ENCODE data around the gene CHRNB2.

The CHRNB2 gene

DNA sequence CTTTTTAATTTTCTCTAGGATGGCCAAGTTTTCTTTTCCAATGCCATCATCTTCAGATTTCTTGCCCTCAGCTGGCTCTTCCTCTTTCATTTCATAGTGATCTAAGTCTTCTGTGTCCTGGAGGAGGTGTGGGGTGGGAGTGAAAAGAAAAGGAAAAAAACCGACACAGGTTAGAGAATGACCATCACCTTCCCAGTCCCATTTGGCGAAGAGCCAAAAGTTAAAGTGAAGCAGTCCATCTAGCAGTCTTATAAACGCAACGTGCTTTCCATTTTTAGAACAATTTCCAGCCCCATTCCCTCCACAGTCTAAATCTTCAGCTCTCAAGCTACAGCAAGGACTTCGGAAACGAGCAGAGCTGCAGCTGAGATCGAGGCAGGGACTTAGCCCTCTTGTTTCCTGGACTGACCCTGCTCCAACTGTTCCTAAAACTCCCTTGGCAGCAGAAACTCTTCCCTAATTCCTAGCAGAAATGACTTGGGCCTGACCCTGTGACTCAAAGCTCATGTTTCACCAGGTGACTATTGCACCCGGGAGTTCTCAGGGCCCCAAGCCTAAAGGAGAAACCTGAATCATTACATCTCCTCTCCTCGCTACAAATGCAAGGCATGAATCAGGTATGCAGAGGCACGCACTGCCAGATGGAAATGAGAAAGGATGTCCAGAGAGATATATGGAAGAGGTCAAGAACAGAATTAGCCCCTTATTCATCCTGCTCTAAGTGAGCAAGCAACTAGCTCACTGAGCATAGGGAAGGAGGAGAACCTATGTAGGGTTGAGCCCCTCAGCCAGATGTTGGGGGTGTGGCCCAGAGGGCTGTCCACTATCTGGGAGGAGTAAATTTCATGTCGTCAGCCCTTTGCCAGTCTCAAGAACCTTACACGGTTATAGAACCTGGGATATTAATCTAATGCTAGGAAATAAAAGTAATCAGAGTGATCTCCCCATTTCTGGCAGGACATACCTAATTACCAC is 14.2 kb upstream of the CHRNB2 start:
- no peak for DNase-seq (ENCODE audit: low spot score)

DNA sequence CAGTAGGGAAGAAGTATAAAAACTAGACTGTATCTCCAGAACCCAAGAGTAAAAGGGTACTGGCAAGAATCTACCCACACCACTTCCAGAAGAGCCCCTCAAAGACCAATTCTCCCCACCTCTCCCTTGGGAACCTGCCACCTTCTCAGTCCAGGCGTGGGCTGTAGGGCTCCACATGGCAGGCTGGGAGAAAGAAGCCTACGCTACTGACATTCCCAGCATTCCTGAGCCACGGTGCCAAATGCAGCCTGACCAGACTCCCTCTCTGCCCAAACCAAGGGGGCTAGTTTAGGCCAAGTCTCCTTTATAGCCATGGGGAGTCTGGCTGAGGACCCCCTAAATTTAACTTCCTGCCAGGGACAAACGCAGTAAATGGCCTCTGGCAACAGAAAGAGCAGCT is 11.2 kb upstream of the CHRNB2 start:
- DNase-seq (ENCODE audit: low spot score) = no peak

DNA sequence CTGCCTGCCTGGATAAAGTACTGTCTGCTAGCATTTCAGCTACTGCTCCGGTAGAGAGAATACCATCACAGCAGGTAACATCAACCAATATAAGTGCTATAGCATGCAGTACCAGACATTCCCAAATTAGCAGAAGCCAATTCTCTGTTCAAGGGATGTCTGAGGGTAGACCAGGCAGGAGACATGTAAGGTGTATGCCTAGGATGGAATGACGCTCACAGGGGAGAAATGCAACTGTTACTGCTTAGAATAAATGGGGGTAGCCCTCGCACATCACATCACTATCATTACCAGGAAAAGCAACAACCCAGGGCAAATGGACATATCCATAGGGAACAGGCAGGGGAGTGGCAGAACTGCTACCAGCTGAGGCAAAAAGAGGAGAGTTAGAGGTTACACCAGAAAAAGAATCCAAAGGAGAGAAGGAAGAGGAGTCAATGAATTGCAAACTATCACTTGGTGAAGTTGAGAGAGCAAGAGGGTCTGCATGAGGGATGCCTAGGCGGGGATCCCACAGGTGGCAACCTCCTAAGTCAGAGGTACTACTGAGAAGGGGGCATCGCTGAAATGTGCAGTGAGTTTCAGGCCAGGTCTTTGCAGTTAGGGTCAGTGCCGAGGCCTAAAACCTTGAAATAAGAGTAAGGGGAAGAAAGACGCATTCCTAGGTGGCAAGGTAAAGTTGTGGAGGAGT is 10.2 kb upstream of the CHRNB2 start:
- no peak for DNase-seq (ENCODE audit: low spot score)

DNA sequence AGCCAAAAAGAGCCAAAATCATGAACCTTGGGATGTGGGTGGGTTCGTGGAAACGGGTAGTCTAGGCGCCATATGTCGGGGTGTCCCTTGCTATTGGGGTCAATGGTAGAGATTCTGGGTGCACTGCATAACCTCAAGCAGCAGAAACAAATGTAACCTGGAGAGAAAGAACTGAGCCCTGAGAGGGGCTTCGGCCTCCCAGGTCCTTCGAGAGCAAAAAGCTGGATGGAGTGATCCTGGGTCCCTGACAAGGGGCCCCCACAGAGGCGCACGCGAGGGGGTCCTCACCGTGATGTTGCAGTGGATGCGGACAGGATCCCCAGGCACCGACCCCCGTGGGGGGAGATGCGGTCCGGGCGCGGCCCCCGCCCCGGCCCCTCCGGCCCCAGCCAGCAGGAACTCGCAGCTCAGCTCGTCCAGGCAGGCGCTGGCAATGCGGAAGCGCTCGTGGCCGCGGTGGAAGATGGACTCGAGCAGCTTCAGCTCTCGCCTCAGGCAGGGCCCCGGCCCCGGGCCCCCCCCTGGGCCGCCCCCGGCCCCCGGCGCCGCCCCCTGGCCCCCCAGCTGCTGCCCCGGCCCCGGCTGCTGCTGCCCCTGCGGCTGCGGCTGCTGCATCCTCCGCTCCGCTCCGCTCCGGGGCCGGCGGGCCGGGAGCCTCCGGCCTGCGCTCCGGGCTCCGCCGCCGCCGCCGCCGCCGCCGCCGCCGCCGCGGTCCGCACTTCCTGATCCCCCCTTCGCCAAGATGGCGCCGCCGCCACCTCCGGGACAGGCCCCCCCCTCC is 9.4 kb upstream of the CHRNB2 start, which contains the start of gene UBE2Q1:
UBE2Q1 (minus strand) TSS at position 724 of the 781 bp plus-strand sequence; CDS start at position 615, 109 bp downstream.
- no peak for DNase-seq (ENCODE audit: low spot score)

DNA sequence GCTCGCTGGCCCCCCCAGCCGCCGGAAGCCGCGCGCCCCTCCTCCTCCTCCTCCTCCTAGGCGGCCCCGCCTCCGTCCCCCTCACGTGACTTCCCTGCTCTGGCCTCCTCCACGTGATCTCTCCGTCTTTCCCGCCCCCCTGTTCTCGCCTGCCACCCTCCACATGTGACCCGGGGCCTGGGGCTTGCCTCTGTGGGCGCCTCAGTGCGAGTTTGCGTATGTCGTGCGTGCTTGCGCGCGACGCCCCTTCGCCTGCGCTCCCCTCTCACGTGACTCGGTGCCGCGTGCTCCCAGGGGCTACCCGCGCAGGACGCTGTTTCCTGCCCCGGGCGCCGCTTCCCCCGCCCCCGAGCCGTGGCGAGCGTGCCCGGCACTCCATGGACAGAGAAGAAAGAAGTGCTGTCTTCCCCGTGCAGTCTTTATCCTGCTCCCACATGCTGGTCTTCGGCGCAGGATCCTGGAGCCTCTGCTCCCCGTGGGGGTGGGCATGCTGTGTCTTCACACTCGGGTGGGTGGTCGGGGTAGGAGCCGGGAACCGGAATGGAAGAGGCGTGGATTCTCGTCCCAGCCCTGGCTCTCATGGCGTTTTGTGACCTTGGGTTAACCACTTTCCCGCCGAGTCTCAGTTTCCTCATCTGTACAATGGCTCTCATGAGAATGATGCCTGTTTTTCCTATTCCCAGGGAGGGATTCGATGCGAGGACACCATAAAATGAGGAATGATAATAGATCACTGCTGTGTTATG is 8.7 kb upstream of the CHRNB2 start:
- peak; percentile 99 for DNase-seq (ENCODE audit: low spot score)

DNA sequence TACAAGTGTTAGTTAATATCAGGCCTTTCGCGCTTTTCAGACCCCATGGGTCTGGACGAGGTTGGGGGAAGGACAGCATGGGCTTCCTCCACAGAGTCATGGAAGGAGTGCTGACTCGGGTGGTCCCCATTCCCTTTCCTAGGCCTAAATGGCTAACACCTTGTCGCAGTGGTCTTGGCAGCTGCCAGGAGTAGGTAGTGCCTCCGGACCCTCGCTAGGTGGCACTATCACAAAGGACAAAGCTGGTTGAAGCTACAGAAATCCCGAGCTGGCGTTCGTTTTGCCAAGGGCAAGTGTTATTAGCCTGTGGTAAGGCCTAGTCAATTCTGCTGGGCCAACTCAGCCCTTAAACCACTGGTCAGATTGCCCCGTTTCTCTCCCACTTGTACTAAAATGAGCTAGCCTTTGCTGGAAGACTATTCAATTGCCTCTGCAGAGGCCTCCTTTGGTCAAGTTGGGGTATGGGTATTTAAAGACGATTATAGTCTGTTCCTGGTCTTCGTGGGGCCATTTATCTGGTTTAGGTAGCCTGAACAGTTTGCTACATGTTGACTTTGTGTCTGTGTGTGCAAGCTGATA is 8.0 kb upstream of the CHRNB2 start:
- peak; percentile 92 for DNase-seq (ENCODE audit: low spot score)

DNA sequence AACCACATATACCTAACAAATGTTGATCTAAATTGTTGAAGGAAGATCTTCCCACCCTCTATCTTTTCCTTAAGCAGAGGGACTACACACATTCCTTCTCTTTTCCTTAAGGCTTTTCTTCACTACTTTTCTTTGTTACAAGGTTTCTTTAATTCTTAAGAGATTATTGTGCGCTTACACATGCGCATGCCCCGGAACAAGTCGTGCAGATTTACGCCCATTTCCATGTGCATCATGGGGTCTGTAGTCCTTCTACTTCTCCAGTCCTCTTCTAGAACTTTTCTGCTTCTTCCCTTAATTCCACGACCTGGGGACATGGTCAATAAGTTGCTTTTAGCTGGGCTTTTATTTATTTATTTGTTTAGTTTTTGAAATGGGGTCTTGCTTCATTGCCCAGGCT is 1.7 kb upstream of the CHRNB2 start:
- DNase-seq (ENCODE audit: low spot score) = no peak

DNA sequence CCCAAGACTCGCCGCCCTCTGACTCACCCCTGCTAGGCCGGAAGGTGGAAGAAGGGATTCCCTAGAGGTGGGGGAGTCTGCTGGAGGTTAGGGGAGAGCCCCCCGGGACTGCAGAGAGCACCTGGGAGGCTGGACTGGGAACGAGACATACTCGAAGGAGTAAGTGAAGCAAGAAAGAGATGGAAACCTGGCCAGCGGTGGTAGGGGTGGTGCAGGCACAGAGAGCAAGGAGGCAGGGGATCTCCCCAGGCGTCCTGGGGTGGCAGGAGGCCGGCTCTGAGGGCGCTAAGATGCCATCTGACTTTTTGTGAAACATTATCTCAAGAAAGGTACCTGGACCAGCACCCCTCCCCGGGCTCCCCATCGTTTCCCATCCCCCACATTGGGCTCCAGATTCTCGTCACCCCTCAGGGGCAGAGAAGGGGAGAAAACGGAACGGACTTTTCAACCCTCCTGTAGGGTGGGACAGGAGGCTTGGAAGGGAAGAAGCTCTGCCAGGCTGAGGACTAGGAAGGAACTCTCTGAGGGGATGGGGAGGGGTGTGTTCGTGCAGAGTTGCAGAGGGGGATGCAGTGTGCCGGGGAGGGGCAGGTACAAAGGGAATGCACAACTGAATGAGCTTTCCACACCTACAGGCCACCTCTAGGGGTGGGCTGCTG is 708 bp downstream of the CHRNB2 start:
- DNase-seq (ENCODE audit: low spot score) = no peak

DNA sequence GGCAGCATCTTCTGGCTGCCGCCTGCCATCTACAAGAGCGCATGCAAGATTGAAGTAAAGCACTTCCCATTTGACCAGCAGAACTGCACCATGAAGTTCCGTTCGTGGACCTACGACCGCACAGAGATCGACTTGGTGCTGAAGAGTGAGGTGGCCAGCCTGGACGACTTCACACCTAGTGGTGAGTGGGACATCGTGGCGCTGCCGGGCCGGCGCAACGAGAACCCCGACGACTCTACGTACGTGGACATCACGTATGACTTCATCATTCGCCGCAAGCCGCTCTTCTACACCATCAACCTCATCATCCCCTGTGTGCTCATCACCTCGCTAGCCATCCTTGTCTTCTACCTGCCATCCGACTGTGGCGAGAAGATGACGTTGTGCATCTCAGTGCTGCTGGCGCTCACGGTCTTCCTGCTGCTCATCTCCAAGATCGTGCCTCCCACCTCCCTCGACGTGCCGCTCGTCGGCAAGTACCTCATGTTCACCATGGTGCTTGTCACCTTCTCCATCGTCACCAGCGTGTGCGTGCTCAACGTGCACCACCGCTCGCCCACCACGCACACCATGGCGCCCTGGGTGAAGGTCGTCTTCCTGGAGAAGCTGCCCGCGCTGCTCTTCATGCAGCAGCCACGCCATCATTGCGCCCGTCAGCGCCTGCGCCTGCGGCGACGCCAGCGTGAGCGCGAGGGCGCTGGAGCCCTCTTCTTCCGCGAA is 3.8 kb downstream of the CHRNB2 start:
- DNase-seq (ENCODE audit: low spot score) = no peak

DNA sequence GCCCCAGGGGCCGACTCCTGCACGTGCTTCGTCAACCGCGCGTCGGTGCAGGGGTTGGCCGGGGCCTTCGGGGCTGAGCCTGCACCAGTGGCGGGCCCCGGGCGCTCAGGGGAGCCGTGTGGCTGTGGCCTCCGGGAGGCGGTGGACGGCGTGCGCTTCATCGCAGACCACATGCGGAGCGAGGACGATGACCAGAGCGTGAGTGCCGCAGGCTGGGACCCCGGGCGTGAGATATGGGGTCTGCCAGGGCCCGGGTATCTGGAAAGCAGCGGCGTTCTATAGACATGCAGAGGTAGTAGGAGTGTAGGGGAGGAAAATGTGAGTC is 4.3 kb downstream of the CHRNB2 start:
- no peak for DNase-seq (ENCODE audit: low spot score)

DNA sequence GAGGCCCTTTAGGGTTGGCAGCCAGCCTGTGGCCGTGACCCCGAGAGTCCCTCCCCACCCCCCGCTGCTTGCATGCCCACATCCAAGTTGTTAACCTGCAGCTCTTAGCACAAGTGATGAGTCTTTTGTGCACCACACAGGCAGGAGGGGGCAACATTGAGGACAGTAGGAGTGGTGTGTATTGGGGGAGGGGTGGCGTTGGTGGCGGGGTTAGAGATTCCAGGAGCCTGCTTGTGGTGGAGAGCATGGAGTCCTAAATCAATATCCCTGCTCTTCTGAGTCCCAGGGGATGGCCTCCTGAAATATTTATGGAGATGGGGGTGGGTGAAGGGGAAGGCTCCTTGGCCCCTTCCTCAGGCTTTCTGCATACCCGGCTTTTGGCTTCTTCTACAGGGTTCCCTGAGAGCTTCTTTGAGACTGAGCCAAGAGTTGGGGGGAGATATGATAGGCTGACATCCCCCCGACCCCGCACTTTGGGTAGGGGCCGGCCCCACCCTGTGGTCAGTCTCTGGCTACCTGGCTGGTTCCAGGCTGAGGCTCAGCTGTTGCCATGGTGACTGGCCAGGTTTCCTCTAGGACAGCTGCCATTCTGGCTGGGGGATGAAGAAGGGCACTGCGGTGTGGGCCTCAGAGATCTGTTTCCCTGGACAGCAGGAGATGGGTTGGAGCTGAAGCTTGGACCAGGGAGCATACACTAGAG is 5.0 kb downstream of the CHRNB2 start:
- DNase-seq (ENCODE audit: low spot score) = no peak

DNA sequence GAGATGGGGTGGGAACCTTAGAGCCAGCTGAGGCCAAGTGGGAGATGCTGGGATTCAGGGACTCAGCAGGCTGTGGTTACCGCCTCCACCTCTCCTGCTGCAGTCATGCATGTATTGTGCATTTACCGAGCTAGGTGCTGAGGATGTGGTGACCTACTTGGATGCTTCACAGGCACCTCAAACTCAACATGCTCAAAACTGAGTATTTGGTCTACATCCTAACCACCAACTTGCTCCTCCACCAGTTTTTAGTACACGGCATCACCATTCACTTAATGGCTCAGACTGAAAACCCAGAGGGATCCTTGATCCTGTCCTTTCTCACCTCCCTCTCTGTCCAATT is 5.6 kb downstream of the CHRNB2 start:
- peak; percentile 53 for DNase-seq (ENCODE audit: low spot score)

DNA sequence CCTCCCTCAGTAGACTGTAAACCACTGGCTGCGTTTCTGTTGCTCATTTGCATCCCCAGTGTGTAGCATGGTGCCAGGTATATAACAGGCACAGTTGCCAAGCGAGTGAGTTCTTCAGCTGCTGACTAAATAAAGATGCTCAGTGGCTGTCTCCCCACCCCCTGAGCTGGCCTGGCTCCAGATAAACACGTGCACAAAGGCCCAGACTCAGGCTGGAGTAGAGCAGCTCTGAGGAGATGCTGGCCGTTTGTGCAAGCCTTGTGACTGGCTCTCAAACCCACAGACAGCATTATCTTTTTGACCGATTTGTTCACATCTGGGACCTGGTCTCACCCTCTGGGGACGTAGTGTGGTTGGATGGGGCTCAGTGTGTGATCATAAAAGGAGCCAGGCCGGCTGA is 7.1 kb downstream of the CHRNB2 start:
- no peak for DNase-seq (ENCODE audit: low spot score)

DNA sequence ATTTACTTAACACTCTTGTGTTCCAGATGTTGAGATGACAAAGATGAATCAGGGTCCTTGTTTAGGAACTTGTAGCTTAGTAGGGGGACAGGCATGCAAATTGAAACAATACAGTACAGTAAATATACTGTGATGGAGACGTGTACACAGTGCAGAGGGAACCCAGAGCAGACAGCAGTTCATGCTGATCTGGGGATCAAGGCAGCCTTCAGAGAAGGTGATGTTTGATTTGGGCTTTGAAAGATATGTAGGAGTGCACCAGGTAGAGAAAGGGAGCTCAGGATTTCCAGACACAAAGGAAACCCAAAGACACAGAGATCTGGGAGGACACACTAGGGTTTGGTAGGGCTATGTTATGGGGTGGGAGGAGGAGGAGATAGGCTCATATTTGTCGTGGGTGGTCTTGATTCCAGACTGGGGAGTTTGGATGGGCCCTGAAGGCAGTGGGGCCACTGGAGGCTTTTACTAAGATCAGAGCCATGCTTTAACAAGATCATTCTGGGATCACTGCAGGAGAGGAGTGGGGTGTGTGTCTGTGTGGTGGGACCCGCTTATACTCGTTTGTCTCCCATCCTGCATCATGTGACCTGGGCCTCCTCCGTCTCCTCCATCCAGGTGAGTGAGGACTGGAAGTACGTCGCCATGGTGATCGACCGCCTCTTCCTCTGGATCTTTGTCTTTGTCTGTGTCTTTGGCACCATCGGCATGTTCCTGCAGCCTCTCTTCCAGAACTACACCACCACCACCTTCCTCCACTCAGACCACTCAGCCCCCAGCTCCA is 7.8 kb downstream of the CHRNB2 start:
- DNase-seq (ENCODE audit: low spot score) = peak; percentile 34

DNA sequence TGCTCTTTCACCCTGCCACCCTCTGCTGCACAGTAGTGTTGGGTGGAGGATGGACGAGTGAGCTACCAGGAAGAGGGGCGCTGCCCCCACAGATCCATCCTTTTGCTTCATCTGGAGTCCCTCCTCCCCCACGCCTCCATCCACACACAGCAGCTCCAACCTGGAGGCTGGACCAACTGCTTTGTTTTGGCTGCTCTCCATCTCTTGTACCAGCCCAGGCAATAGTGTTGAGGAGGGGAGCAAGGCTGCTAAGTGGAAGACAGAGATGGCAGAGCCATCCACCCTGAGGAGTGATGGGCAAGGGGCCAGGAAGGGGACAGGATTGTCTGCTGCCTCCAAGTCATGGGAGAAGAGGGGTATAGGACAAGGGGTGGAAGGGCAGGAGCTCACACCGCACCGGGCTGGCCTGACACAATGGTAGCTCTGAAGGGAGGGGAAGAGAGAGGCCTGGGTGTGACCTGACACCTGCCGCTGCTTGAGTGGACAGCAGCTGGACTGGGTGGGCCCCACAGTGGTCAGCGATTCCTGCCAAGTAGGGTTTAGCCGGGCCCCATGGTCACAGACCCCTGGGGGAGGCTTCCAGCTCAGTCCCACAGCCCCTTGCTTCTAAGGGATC is 8.5 kb downstream of the CHRNB2 start:
- DNase-seq (ENCODE audit: low spot score) = no peak

DNA sequence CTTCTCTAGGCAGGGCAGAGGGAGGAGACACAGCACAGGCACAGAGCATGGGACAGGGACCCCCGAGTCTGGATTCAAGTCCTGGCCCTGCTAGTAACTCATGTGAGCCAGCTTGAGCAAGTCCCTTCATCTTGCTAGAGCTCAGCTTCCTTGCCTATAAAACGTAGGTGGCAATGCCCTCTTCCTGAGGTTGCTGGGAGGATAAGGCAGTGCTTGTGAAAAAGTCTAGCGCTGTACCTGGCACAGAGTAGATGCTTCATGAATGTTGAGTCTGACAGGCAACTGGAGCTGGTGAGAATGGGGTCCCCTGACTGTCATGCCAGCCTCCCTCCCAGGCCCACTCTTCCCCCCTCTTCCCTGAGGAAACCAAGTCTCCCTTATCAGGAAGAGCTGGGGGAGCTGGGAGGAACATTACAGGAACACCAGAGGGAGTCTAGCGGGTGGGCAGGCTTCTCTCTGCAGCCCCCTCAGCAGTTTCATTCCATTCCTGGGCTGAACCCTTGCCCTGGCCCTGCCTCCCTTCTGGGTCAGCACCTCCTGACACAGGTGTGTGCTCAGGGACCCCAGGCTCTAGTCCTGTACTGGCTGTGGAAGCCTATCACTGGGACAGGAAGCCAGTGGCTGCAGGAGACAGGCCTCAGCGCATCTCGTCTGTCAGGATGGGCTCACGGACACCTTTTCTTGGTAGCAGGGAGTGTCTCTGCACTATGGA is 9.9 kb downstream of the CHRNB2 start:
- no peak for DNase-seq (ENCODE audit: low spot score)

DNA sequence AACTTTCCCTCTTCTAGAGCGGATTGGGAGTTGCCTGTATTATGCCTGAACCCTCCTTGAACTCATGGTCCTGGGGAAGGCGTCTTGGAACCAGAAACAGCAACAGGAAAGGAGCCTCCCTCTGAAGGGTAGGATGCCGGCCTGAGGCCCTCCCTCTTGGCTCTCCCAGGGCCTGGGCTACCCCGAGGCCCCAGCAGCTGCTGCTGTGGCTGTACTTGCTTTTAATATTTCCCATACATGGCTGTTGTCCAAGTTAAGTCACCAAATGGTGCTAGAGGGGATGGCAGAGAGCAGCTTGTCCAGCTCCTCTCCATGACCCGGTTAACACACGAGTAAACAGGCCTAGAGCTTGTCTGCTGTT is 10.5 kb downstream of the CHRNB2 start:
- no peak for DNase-seq (ENCODE audit: low spot score)

DNA sequence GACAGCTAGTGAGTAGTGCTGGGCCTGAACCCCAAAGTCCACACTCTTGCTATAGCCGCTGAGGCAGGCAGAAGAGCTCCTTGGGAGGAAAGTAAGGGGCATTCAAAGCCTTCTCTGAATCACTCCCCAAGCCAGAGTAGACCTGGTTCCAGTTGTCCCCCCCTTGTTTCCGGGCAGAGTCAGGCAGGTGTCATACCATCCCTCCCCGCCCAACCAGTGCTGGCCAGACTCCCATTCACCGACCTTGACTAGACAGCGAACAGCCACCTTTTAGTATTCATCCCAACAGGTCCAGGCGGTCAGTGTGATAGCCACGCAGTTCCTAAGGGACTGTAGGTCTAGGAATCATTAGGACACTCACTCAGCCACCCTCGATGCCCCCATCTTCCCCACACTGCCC is 11.8 kb downstream of the CHRNB2 start:
- DNase-seq (ENCODE audit: low spot score) = no peak

All from putamen (tissue), 1 donor.